OCI-LY1 (cell line): ENCODE measurements around the gene HAUS8.
A peak's percentile ranks its signal among the peaks of the same experiment; 100 is the strongest.

ENCODE experiments used
- H2AFZ ChIP-seq: fragments of 200-600 bp; sonication (generic), shearing (Covaris generic); 2 replicates; pipeline ENCODE4 v1.6.0; 2014; ENCODE audit warnings: antibody characterized with exemption, mild to moderate bottlenecking, low read length
- H3F3A ChIP-seq: fragments of 200-600 bp; sonication (generic), shearing (Covaris generic); 2 replicates; pipeline ENCODE4 v1.6.0; 2014; ENCODE audit warnings: mild to moderate bottlenecking, antibody characterized with exemption, low read length, moderate library complexity; ENCODE audit not compliant: insufficient read depth
- H3K27ac ChIP-seq: fragments of 200-600 bp; sonication (generic); 2 replicates; pipeline ENCODE4 v1.5.1; 2014; ENCODE audit warnings: low read length, mixed run types, mild to moderate bottlenecking, low read depth; ENCODE audit not compliant: poor library complexity, severe bottlenecking
- H3K27me3 ChIP-seq: fragments of 200-600 bp; sonication (generic); 2 replicates; pipeline ENCODE4 v1.6.0; 2014; ENCODE audit warnings: antibody characterized with exemption, mild to moderate bottlenecking, low read length, moderate library complexity; ENCODE audit not compliant: insufficient read depth
- H3K36me3 ChIP-seq: fragments of 200-600 bp; sonication (generic); 2 replicates; pipeline ENCODE4 v1.6.1; 2014; ENCODE audit warnings: mild to moderate bottlenecking, antibody characterized with exemption, low read length, moderate library complexity, mixed read lengths; ENCODE audit not compliant: insufficient read depth
- H3K4me1 ChIP-seq: fragments of 200-600 bp; sonication (generic); 2 replicates; pipeline ENCODE4 v1.5.1; 2014; ENCODE audit warnings: mild to moderate bottlenecking, low read length, moderate library complexity; ENCODE audit not compliant: insufficient read depth, severe bottlenecking
- H3K4me2 ChIP-seq: fragments of 200-600 bp; sonication (generic), shearing (Covaris generic); 2 replicates; pipeline ENCODE4 v1.6.1; 2014; ENCODE audit warnings: low read length
- H3K4me3 ChIP-seq: fragments of 200-600 bp; sonication (generic); 2 replicates; pipeline ENCODE4 v1.5.1; 2014; ENCODE audit warnings: low read length, low read depth, mild to moderate bottlenecking, mixed read lengths; ENCODE audit not compliant: poor library complexity, severe bottlenecking
- H3K79me2 ChIP-seq: fragments of 200-600 bp; shearing (Covaris generic); 2 replicates; pipeline ENCODE4 v1.6.1; 2016; ENCODE audit warnings: mixed run types, low read length, mixed read lengths; ENCODE audit not compliant: insufficient read depth
- H3K9ac ChIP-seq: fragments of 200-600 bp; sonication (generic), shearing (Covaris generic); 2 replicates; pipeline ENCODE4 v1.6.1; 2014; ENCODE audit warnings: mild to moderate bottlenecking, low read length, mixed read lengths
- H3K9me2 ChIP-seq: fragments of 200-600 bp; sonication (generic), shearing (Covaris generic); 2 replicates; pipeline ENCODE4 v1.6.1; 2014; ENCODE audit warnings: low read depth, mild to moderate bottlenecking, low read length, mixed read lengths
- H3K9me3 ChIP-seq: fragments of 200-600 bp; shearing (Covaris generic); 2 replicates; pipeline ENCODE4 v1.6.1; 2014; ENCODE audit warnings: low read length, mixed read lengths
- H4K20me1 ChIP-seq: fragments of 200-600 bp; sonication (generic), shearing (Covaris generic); 2 replicates; pipeline ENCODE4 v1.6.0; 2016; ENCODE audit warnings: mild to moderate bottlenecking, low read length; ENCODE audit not compliant: insufficient read depth
- CTCF ChIP-seq: fragments of 200-600 bp; sonication (generic), shearing (Covaris generic); IDR thresholded peaks from 2 replicates; pipeline ENCODE4 v1.5.1; 2017; ENCODE audit warnings: mild to moderate bottlenecking, antibody characterized with exemption, low read length, moderate library complexity, mixed read lengths
- EZH2 ChIP-seq: fragments of 200-600 bp; sonication (generic), shearing (Covaris generic); IDR thresholded peaks from 2 replicates; pipeline ENCODE4 v1.8.0; 2017; ENCODE audit warnings: borderline replicate concordance, mixed run types, mild to moderate bottlenecking, antibody characterized with exemption, low read length, moderate library complexity, mixed read lengths

The HAUS8 gene

GRCh38 chr19:17073869-17074633, 1.2 kb downstream of the HAUS8 start:
- TF ChIP-seq CTCF (no peak; the same call in 1 of the 2 replicates), EZH2 (no peak)
- Histone ChIP-seq H3K9ac (peak overlapping the region; percentile 97), H3K27me3 (no peaks in the 10 kb centered on the region), H3F3A (no peaks in the 10 kb centered on the region), H3K9me3 (no peaks in the 10 kb centered on the region), H3K4me2 (peak overlapping the region; percentile 79), H3K79me2 (peaks cover 34% of the 10 kb centered on the region), H3K9me2 (no peaks in the 10 kb centered on the region), H3K4me3 (peak overlapping the region; percentile 93), H3K4me1 (peaks cover 75% of the 10 kb centered on the region), H3K27ac (peak overlapping the region; percentile 98), H2AFZ (no peak overlapping the region), H4K20me1 (no peaks in the 10 kb centered on the region), H3K36me3 (peaks cover 44% of the 10 kb centered on the region)

- Histone ChIP-seq H3K27ac (peak overlapping the region; percentile 48), H3K9ac (no peak overlapping the region; the same call in 1 of the 2 replicates), H4K20me1 (no peaks in the 10 kb centered on the region), H3K36me3 (peaks cover 71% of the 10 kb centered on the region), H3K4me2 (peak overlapping the region; percentile 50; the same call in 1 of the 2 replicates), H3F3A (no peaks in the 10 kb centered on the region), H3K27me3 (no peaks in the 10 kb centered on the region), H3K9me3 (no peaks in the 10 kb centered on the region), H3K79me2 (peaks cover 24% of the 10 kb centered on the region), H2AFZ (no peak overlapping the region), H3K4me1 (peaks cover 65% of the 10 kb centered on the region), H3K4me3 (no peak overlapping the region), H3K9me2 (no peaks in the 10 kb centered on the region)
- no peak for TF ChIP-seq EZH2
- no peak for TF ChIP-seq CTCF
Measured at GRCh38 chr19:17070912-17071311, 4.3 kb downstream of the HAUS8 start.

- Histone ChIP-seq H3K27ac (peak overlapping the region; percentile 48), H3K79me2 (peaks cover 27% of the 10 kb centered on the region), H3K36me3 (peaks cover 74% of the 10 kb centered on the region), H3K9ac (peak overlapping the region; percentile 18; the same call in 1 of the 2 replicates), H3K4me3 (peak overlapping the region; percentile 12), H4K20me1 (no peaks in the 10 kb centered on the region), H3K4me2 (peak overlapping the region; percentile 50), H3K27me3 (no peaks in the 10 kb centered on the region), H3K9me2 (no peaks in the 10 kb centered on the region), H2AFZ (no peak overlapping the region), H3F3A (no peaks in the 10 kb centered on the region), H3K9me3 (no peaks in the 10 kb centered on the region), H3K4me1 (peaks cover 65% of the 10 kb centered on the region)
- TF ChIP-seq EZH2, result no peak
- no peak for TF ChIP-seq CTCF
Measured at GRCh38 chr19:17070421-17070820, 4.8 kb downstream of the HAUS8 start.
